Esophagus (tissue), 2 donors: Measurements from ENCODE around the gene FCF1. TPM values are rescaled to one million over a fixed set of nuclear protein-coding genes. Genes with fewer than 3 reads are reported as not detected.
"Not testable (repeated sequence)": the region's sequence is repeated elsewhere in the genome, so short reads cannot be mapped to it uniquely, and the experiment has no call there.

Source experiments
- H3K27ac ChIP-seq, 2 donors: one replicate each; pipeline ENCODE4 v1.5.1; 2013; ENCODE audit warnings: low read depth in 2 of 2, mild to moderate bottlenecking in 2 of 2, inconsistent platforms in 1 of 2, low read length in 1 of 2, moderate library complexity in 1 of 2
- H3K27me3 ChIP-seq, 2 donors: one replicate each; pipeline ENCODE4 v1.6.1; 2013; ENCODE audit warnings: low read length in 2 of 2, control low read depth in 1 of 2, mild to moderate bottlenecking in 1 of 2; ENCODE audit not compliant: insufficient read depth in 2 of 2, control insufficient read depth in 1 of 2
- H3K36me3 ChIP-seq, 2 donors: one replicate each; pipeline ENCODE4 v1.6.1; 2013; ENCODE audit warnings: low read length in 1 of 2; ENCODE audit not compliant: control insufficient read depth in 2 of 2, insufficient read depth in 2 of 2
- H3K4me1 ChIP-seq, 2 donors: one replicate each; pipeline ENCODE4 v1.6.1; 2013; ENCODE audit warnings: low read length in 1 of 2; ENCODE audit not compliant: control insufficient read depth in 2 of 2, insufficient read depth in 2 of 2
- H3K4me3 ChIP-seq, 2 donors: one replicate each; pipeline ENCODE4 v1.5.1; 2013; ENCODE audit warnings: low read length in 2 of 2, mild to moderate bottlenecking in 2 of 2, low read depth in 1 of 2, moderate library complexity in 1 of 2
- H3K9me3 ChIP-seq, 2 donors: one replicate each; pipeline ENCODE4 v1.6.1; 2013; ENCODE audit warnings: mild to moderate bottlenecking in 2 of 2, low read depth in 1 of 2, low read length in 1 of 2, moderate library complexity in 1 of 2; ENCODE audit not compliant: control insufficient read depth in 2 of 2, insufficient read depth in 1 of 2
- WGBS, 2 donors: extraction: QIAGEN DNeasy Blood & Tissue Kit; methylation state at CpG; one replicate each; pipeline ENCODE4 v1.1.7; 2013; 5-methylcytosine and 5-hydroxymethylcytosine counted together
- polyA plus RNA-seq, 2 donors: library from polyadenylated mRNA; stranded (reverse); fragments of 200-250 nt; gene quantifications; one replicate each; pipeline ENCODE4 v1.2.3, GENCODE V29; 2013
- donor health status: healthy with polysubstance abuse.
- donor health status: Bipolar disorder and iron deficiency.

Gene FCF1
- polyA plus RNA-seq, 2 donors: 4.4 to 19.8 TPM

DNA sequence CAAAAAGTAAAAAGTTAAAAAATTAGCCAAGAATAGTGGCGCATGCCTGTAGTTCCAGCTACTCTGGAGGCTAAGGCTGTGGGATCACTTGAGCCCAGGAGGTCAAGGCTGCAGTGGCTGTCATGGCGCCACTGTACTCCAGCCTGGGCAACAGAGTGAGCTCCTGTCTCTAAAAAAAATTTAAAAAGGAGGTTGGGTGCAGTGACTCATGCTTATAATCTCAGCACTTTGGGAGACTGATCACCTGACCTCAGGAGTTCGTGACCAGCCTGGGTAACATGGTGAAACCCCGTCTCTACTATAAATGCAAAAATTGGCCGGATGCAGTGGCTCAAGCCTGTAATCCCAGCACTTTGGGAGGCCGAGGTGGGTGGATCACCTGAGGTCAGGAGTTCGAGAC is 42.0 kb downstream of the FCF1 start:
- WGBS, 2 donors: 87 to 89% methylated on average over 7 of the region's 7 CpGs
- no peaks in the 10 kb centered on the region for H3K27me3 ChIP-seq
- no peak overlapping the region for H3K4me3 ChIP-seq
- no peaks in the 10 kb centered on the region for H3K4me1 ChIP-seq
- H3K27ac ChIP-seq: no peak overlapping the region
- no peaks in the 10 kb centered on the region for H3K36me3 ChIP-seq
- H3K9me3 ChIP-seq: no peaks in the 10 kb centered on the region

DNA sequence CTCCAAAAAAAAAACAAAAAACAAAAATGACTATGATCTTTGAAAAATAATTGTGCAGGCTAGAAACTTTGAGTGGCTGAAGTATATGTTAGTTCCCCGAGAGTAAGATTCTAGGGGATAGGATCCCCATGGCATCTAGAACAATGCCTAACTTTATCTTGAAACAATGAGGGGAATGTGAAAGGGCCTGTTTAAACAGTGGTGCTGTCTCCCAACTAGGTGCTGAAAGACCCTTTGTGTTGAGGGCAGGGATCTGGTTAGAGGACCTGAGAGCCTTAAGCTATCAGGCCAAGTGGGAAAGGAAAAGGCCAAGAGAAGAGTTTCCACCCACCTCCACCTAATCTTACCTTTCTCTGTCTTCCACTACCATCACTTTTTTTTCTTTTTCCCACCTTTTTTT is 43.4 kb downstream of the FCF1 start:
- H3K27ac ChIP-seq: no peak overlapping the region
- WGBS, 2 donors: 83 to 92% methylated on average over 1 of the region's 1 CpG
- H3K4me3 ChIP-seq: no peak overlapping the region
- no peaks in the 10 kb centered on the region for H3K4me1 ChIP-seq
- H3K27me3 ChIP-seq: no peaks in the 10 kb centered on the region
- H3K36me3 ChIP-seq: no peaks in the 10 kb centered on the region
- no peaks in the 10 kb centered on the region for H3K9me3 ChIP-seq

DNA sequence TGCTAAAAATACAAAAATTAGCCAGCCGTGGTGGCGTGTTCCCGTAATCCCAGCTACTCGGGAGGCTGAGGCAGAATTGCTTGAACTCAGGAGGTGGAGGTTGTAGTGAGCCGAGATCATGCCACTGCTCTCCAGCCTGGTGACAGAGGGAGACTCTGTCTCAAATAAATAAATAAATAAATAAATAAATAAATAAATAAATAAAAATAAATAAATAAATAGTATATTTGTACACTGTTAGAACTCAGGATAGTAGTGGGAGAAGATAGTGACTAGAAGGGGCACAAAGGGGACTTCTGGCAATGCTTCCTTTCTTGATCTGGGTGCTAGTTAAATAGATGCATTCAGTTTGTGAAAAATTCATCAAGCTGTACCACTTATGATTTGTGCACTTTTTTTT is 45.6 kb downstream of the FCF1 start:
- 90 to 91% methylated on average over 5 of the region's 5 CpGs for WGBS, 2 donors
- not testable (repeated sequence) for H3K4me1 ChIP-seq, H3K4me3 ChIP-seq, H3K9me3 ChIP-seq, H3K27ac ChIP-seq, H3K27me3 ChIP-seq, H3K36me3 ChIP-seq

DNA sequence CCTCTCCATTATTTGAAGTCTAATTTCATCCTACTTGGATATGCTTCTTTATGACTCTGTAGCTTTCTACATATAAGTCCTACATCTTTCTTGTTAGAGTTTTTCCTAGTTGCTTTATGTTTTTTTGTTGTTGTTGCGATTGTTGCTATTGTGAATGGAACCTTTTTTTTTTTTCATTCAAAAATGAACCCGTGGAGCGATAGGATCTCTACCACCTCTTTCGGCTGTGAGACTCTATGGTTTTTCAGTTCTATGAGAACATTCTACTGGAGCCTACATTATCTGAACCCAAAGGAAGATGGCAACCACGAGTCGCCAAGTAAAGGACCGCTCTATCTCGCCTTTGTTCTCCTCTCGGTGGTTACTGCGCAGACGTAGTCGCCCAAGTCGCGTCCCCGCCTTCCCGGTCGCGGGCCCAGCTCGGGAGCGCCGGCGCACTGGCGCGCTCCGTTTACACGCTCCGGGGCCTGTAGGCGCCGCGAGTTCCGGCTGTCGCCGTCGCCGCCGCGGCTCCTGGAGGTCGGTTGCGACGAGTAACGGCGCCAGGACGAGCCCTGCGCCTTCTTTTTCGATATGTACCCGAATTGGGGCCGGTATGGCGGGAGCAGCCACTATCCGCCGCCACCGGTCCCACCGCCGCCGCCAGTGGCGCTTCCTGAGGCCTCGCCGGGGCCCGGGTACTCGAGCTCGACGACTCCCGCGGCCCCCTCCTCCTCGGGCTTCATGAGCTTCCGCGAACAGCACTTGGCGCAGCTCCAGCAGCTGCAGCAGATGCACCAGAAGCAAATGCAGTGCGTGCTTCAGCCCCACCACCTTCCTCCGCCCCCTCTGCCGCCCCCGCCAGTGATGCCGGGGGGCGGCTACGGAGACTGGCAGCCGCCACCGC is 50.2 kb downstream of the FCF1 start, which contains the start of gene YLPM1:
TSS of gene YLPM1 (plus strand) at position 400 of the 886 bp plus-strand sequence. CDS start at position 574, 174 bp downstream.
- no peaks in the 10 kb centered on the region for H3K27me3 ChIP-seq
- H3K9me3 ChIP-seq: no peaks in the 10 kb centered on the region
- peak within 1 kb of the TSS; percentile 86 to 94 for H3K27ac ChIP-seq
- H3K4me1 ChIP-seq: peaks cover 0 to 4% of the 10 kb centered on the region in 2 donors
- H3K4me3 ChIP-seq: peak within 1 kb of the TSS; percentile 88 to 95
- no peaks in the 10 kb centered on the region for H3K36me3 ChIP-seq
- WGBS, 2 donors: 0% methylated on average over 75 to 76 of the region's 76 CpGs

DNA sequence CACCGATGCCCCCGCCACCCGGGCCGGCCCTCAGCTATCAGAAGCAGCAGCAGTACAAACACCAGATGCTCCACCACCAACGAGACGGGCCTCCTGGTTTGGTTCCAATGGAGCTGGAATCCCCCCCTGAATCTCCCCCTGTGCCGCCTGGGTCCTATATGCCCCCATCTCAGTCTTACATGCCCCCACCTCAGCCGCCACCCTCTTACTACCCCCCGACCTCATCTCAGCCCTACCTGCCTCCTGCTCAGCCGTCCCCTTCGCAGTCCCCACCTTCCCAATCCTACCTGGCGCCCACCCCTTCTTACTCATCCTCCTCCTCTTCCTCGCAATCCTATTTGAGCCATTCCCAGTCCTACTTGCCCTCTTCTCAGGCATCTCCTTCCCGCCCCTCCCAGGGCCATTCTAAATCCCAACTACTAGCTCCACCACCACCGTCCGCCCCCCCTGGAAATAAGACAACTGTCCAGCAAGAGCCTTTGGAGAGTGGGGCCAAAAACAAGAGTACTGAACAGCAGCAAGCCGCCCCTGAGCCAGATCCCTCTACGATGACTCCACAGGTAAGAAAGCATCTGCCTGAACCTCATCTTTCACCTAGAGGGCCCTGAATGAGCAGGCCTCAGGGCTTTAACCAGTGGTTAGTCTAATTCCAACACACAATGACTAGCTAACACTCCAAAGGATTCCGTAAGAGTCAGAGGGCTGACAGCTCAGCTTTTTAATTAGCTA is 51.0 kb downstream of the FCF1 start:
- no peaks in the 10 kb centered on the region for H3K36me3 ChIP-seq
- peaks cover 0 to 4% of the 10 kb centered on the region in 2 donors for H3K4me1 ChIP-seq
- no peaks in the 10 kb centered on the region for H3K9me3 ChIP-seq
- H3K27me3 ChIP-seq: no peaks in the 10 kb centered on the region
- H3K27ac ChIP-seq: peak overlapping the region; percentile 86 to 94
- 2% methylated on average over 19 of the region's 19 CpGs for WGBS, 2 donors
- peak overlapping the region; percentile 88 to 95 for H3K4me3 ChIP-seq

DNA sequence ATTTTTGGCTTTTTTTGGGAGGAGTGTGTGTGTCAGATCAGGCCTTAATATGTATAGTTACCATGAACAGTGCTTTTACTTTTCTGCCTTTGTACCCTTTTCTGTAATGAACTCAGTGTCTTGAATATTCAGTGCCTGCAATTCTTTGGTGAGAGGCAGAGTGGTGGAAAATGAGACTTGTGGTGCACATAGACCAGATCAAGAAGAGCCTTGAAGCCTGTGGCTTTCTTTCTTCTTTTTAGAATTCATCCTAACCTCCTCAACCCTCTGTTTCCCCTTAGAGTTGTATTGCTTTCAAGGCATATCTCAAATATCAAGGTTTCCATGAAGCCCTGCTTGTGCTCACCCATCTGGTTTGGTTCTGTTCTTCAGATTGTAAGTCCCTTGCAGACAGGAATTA is 52.8 kb downstream of the FCF1 start:
- Histone ChIP-seq H3K4me3 (peak overlapping the region in 1 of 2 donors; percentile 35), H3K9me3 (no peaks in the 10 kb centered on the region), H3K27ac (no peak overlapping the region), H3K4me1 (peaks cover 0 to 4% of the 10 kb centered on the region in 2 donors), H3K27me3 (no peaks in the 10 kb centered on the region), H3K36me3 (no peaks in the 10 kb centered on the region)

DNA sequence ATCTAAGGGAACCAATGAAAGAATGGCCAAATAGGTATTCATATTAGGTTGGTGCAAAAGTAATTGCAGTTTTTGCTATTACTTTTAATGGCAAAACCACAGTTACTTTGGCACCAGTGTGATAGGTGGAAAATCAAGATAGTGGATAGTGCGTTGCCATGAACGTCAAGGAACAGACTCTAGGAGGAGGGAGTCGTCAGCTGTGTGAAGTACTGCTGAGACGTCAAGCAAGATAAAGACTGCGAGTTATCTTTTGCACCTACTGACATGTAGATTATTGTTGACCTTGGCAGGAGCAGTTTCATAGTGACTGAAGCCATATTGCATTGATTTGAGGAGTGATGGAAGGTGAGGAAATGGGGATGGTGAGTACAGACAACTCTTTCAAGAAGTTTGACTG is 58.5 kb downstream of the FCF1 start:
- WGBS, 2 donors: 67 to 84% methylated on average over 5 of the region's 5 CpGs
- Histone ChIP-seq H3K27me3 (no peaks in the 10 kb centered on the region), H3K36me3 (no peaks in the 10 kb centered on the region), H3K27ac (no peak overlapping the region), H3K4me3 (no peak overlapping the region), H3K4me1 (peaks cover 0 to 2% of the 10 kb centered on the region in 2 donors), H3K9me3 (no peaks in the 10 kb centered on the region)

DNA sequence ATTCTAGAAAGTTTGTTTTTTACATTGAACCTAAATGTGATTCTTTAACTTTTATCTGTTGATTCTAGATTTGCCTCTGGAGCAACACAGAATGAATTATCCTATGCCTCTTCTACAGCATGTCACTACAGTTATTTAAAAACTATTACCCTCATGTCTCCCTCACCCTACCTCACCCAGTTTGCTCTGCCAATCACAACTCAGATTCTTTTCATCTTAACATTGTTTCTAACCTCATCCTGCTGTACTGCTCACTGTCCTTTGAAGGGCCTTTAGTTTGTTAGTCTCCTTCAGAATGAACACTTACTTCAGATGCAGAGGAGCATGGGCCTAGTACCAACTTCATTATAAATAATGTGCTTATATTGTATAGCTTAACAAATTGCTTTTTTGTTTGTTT is 71.7 kb downstream of the FCF1 start:
- Histone ChIP-seq H3K27me3 (no peaks in the 10 kb centered on the region), H3K27ac (no peak overlapping the region), H3K36me3 (peaks cover 10 to 14% of the 10 kb centered on the region in 2 donors), H3K4me3 (no peak overlapping the region), H3K4me1 (no peaks in the 10 kb centered on the region), H3K9me3 (no peaks in the 10 kb centered on the region)

DNA sequence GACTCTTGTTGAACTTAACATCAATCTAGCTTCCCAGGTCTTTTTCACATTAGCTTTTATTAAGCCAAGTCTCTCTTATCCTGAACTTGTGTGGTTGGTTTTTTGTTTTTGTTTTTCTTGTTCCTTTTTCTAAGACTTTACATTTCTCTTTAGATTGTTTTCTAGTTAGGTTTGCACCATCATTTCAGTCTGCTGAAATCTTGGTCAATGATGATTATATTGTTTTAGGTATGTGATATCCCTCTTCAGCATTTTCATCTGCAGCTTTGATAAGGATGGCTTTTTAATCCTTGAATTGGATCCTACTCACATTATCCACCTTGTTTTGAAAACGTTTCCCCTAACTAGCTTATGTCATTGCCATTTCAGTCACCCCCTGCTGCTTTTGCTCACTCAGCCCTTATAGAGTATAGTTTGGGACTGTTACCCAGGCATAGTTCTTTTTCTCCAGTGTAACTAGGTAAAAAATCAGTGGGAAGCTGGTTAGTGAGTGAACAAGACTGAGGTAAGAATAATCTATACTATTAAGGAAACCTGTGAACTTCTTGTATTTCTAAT is 72.2 kb downstream of the FCF1 start:
- Histone ChIP-seq H3K27ac (no peak overlapping the region), H3K4me1 (no peaks in the 10 kb centered on the region), H3K9me3 (no peaks in the 10 kb centered on the region), H3K4me3 (no peak overlapping the region), H3K27me3 (no peaks in the 10 kb centered on the region), H3K36me3 (peaks cover 10 to 14% of the 10 kb centered on the region in 2 donors)
- 26 to 44% methylated on average over 1 of the region's 1 CpG for WGBS, 2 donors
